K562 (cell line): Measurements from ENCODE around the gene COPS6. TPM values are rescaled to one million over a fixed set of nuclear protein-coding genes. Genes with fewer than 3 reads are reported as not detected.

Experiments
- ATAC-seq: fragments of 200-7000 bp; cut with Tn5 transposase; 3 replicates; pipeline ENCODE4 v1.9.1; 2020; ENCODE audit warnings: moderate library complexity
- BruUV-seq: library from RNA; stranded (reverse); fragments of 400-500 nt; replicated peaks from 2 replicates; lab custom pipeline; 2021; lab: Mats Ljungman, UMichigan
- CTCF ChIA-PET: fragments of 300-600 bp; formaldehyde crosslinking; extraction: SDS; loops from one replicate; lab custom pipeline; 2021; ENCODE audit warnings: low intra/inter-chr PET ratio; lab: Yijun Ruan, JAX
- POLR2A ChIA-PET: fragments of 300-600, 350-650 bp; sonication (Branson Sonifier 250); formaldehyde crosslinking; extraction: SDS; loops from one replicate; lab custom pipeline; 2021; ENCODE audit warnings: antibody characterized with exemption, inconsistent platforms; lab: Yijun Ruan, JAX
- DNase-seq, 4 experiments: peaks; one replicate each; pipeline versions ENCODE4 v3.0.0 to v3.0.0-alpha.2; 2011 to 2018; ENCODE audit warnings: low spot score in 3 of 4, mixed read lengths in 3 of 4; ENCODE audit errors: extremely low read depth in 1 of 4
- FAIRE-seq: peaks from 2 replicates; lab custom pipeline; 2011; peaks lifted over from hg19 to GRCh38; lab: Jason Lieb, UNC
- H2AFZ ChIP-seq: 2 replicates; pipeline ENCODE4 v1.6.0; 2011; ENCODE audit warnings: low read depth, low read length, control low read depth, inconsistent platforms
- H3K27ac ChIP-seq: fragments of 200-600 bp; 3 replicates; pipeline ENCODE4 v1.8.0; 2011; ENCODE audit warnings: low read depth, mild to moderate bottlenecking, control low read depth, inconsistent platforms, low read length, moderate library complexity, mixed read lengths; ENCODE audit errors: extremely low read depth
- H3K27me3 ChIP-seq, 2 experiments: fragments of 300-600 bp in 1 of 2; 2 replicates in 1 of 2; 3 replicates in 1 of 2; pipeline versions ENCODE4 v1.6.0 to v1.8.0; 2011; ENCODE audit warnings: inconsistent platforms in 2 of 2, low read length in 2 of 2, mild to moderate bottlenecking in 1 of 2, mixed read lengths in 1 of 2, moderate library complexity in 1 of 2; ENCODE audit not compliant: control insufficient read depth in 2 of 2, insufficient read depth in 2 of 2
- H3K36me3 ChIP-seq: fragments of 300-600 bp; 3 replicates; pipeline ENCODE4 v1.8.0; 2011; ENCODE audit warnings: mild to moderate bottlenecking, low read length, inconsistent platforms; ENCODE audit not compliant: control insufficient read depth, insufficient read depth
- H3K4me1 ChIP-seq, 2 experiments: fragments of 200-600 bp in 1 of 2; replicated peaks in 1 of 2; 2 replicates in 1 of 2; 3 replicates in 1 of 2; pipeline versions ENCODE4 v1.5.1 to v1.8.0; 2011; ENCODE audit warnings: inconsistent platforms in 2 of 2, low read length in 2 of 2, mild to moderate bottlenecking in 1 of 2, mixed read lengths in 1 of 2, moderate library complexity in 1 of 2; ENCODE audit not compliant: control insufficient read depth in 2 of 2, insufficient read depth in 2 of 2
- H3K4me2 ChIP-seq: 2 replicates; pipeline ENCODE4 v1.6.1; 2011; ENCODE audit warnings: low read length, control low read depth, inconsistent platforms, mixed read lengths; ENCODE audit not compliant: insufficient read depth
- H3K4me3 ChIP-seq: fragments of 200-600 bp; sonication (generic), shearing (Covaris generic); 2 replicates; pipeline ENCODE4 v1.5.1; 2016; ENCODE audit warnings: control low read depth, inconsistent platforms
- H3K79me2 ChIP-seq: fragments of 200-600 bp; 3 replicates; pipeline ENCODE4 v1.8.0; 2011; ENCODE audit warnings: low read length, inconsistent platforms; ENCODE audit not compliant: control insufficient read depth, insufficient read depth
- H3K9ac ChIP-seq, 2 experiments: 2 replicates each; pipeline versions ENCODE4 v1.6.0 to v1.6.1; 2011; ENCODE audit warnings: low read depth in 2 of 2, low read length in 2 of 2, control low read depth in 1 of 2, inconsistent platforms in 1 of 2, mild to moderate bottlenecking in 1 of 2, mixed read lengths in 1 of 2; ENCODE audit not compliant: insufficient read depth in 1 of 2
- H3K9me1 ChIP-seq: one replicate; pipeline ENCODE4 v1.6.0; 2011; ENCODE audit warnings: inconsistent platforms, mild to moderate bottlenecking, low read length, moderate library complexity; ENCODE audit not compliant: control insufficient read depth, insufficient read depth
- H3K9me3 ChIP-seq: replicated peaks from 2 replicates; pipeline ENCODE4 v1.5.1; 2011; ENCODE audit warnings: low read depth, low read length, inconsistent platforms; ENCODE audit not compliant: control insufficient read depth, insufficient read depth
- H4K20me1 ChIP-seq: replicated peaks from 2 replicates; pipeline ENCODE4 v1.6.1; 2011; ENCODE audit warnings: low read length, inconsistent platforms, mixed read lengths; ENCODE audit not compliant: control insufficient read depth, insufficient read depth
- CREM ChIP-seq: IDR thresholded peaks from 2 replicates; pipeline ENCODE4 v1.6.1; 2014; ENCODE audit warnings: antibody characterized with exemption, low read depth
- POLR2A ChIP-seq: fragments of 450-650 bp; conservative IDR thresholded peaks from 2 replicates; pipeline ENCODE4 v1.6.1; 2016
- PTTG1 ChIP-seq: fragments of 450-650 bp; IDR thresholded peaks from 2 replicates; pipeline ENCODE4 v1.6.1; 2016; ENCODE audit warnings: low read depth, mild to moderate bottlenecking, missing genetic modification characterization, missing compliant biosample characterization
- RBFOX2 ChIP-seq: fragments of 200-400 bp; formaldehyde crosslinking; IDR thresholded peaks from 2 replicates; pipeline ENCODE4 v1.6.1; 2017; ENCODE audit warnings: low read depth, mild to moderate bottlenecking, low read length, moderate library complexity
- SREBF2 ChIP-seq: sonication (generic); formaldehyde crosslinking; IDR thresholded peaks from 2 replicates; pipeline ENCODE4 v1.4.0; 2020; ENCODE audit warnings: mild to moderate bottlenecking, missing genetic modification reagents
- SUPT5H ChIP-seq: fragments of 450-650 bp; IDR thresholded peaks from 2 replicates; pipeline ENCODE4 v1.6.1; 2016
- THRA ChIP-seq: fragments of 450-650 bp; IDR thresholded peaks from 2 replicates; pipeline ENCODE4 v1.6.1; 2017; ENCODE audit warnings: mild to moderate bottlenecking, moderate library complexity
- ZBTB33 ChIP-seq: sonication (generic); formaldehyde crosslinking; IDR thresholded peaks from 2 replicates; pipeline ENCODE4 v1.8.1; 2023; ENCODE audit warnings: mild to moderate bottlenecking, missing genetic modification reagents
- WGBS: fragments of 100-300 bp; shearing (Covaris generic); methylation state at CpG from one replicate; pipeline ENCODE4 v1.1.6; 2016; ENCODE audit warnings: low coverage, mixed read lengths; ENCODE audit not compliant: insufficient coverage; ENCODE audit errors: missing lambda C conversion rate; 5-methylcytosine and 5-hydroxymethylcytosine counted together
- in situ Hi-C: fragments of 300-500 bp; cut with MboI; formaldehyde crosslinking; loops from 4 replicates; pipeline ENCODE4 v1.15.0; 2018; ENCODE audit warnings: inconsistent platforms, mixed read lengths
- intact Hi-C: fragments of 100-400 bp; cut with micrococcal nuclease; formaldehyde crosslinking; loops from 2 replicates; pipeline ENCODE4 v1.14.2; 2022
- polyA plus RNA-seq, 8 experiments: library from polyadenylated mRNA; depleted of rRNA in 4 of 8; stranded (reverse) in 5 of 8; unstranded in 3 of 8; fragments of >200 nt; fragmentation: Nextera tagmentation in 2 of 8; fragmentation: Illumina TruSeq in 1 of 8; extraction: Ambion mirVana in 2 of 8; extraction: Trizol in 1 of 8; gene quantifications; 2 replicates each; pipeline versions ENCODE4 v1.2.1 to v1.2.3, GENCODE V29; 2011 to 2014; ENCODE audit warnings: inconsistent platforms in 1 of 8, missing spikeins in 1 of 8
- total RNA-seq, 7 experiments: library from RNA; depleted of rRNA in 6 of 7; stranded (reverse); fragments of >200 nt in 6 of 7; fragmentation: Illumina TruSeq in 2 of 7; extraction: Trizol in 2 of 7; gene quantifications; 2 replicates each; pipeline versions ENCODE4 v1.2.1 to v1.2.3, GENCODE V29; 2011 to 2021; ENCODE audit warnings: low replicate concordance in 1 of 7

Gene COPS6
- total and polyA plus RNA-seq, 9 of the 15 experiments (the other 6 are each of a cell fraction or from before 2014, with no cell fraction given) = 63.0 to 331 (median 168) TPM

DNA sequence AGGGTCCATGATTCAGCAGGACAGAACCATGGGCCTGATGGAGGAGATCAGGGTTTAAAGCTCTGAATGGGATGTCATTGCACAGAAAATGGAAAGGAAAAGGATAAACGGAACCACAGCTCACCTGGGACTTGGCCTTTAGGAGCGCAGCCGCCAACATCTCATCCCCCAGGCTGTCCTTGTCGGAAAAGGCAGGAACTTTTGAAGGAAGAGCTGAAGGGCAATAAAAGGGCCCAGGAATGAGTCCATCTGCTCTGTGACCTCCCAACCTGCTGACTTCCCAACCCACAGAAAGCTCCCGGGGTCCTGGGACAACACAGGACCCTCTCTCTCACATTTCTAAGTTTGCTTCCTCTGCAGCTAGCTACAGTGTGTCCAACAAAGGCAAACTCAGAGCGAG, 13.4 kb upstream of the COPS6 start:
- WGBS = 95% methylated on average over 6 of the region's 6 CpGs
- Histone ChIP-seq H3K27ac (no peak overlapping the region), H3K9me3 (peaks cover 49% of the 10 kb centered on the region), H3K36me3 (peaks cover 96% of the 10 kb centered on the region)
- POLR2A ChIA-PET = interaction anchor here (0.6 to 5.3 kb wide), 5 partner anchors 8 to 60 kb away, joined by 3 to 32 read pairs (median 6); partner anchors contain the start of gene ZKSCAN1
- BruUV-seq = no TSS peak
- FAIRE-seq = no peak
- TF ChIP-seq SUPT5H (peak; percentile 24; the same call in 1 of the 2 replicates), SREBF2 (CRISPR knock-in tag) (no peak), CREM (no peak), RBFOX2 (0 out of 2 replicates have a peak, but pooled peaks have one; percentile 21), POLR2A (0 out of 2 replicates have a peak, but pooled peaks have one; percentile 18), PTTG1 (tag) (no peak)
- TF ChIP-seq, all 486 proteins: peak for 3
- CTCF ChIA-PET = no interaction called here
- no peak overlapping the region for H3K9ac ChIP-seq
- in situ Hi-C loops (no loop called here), intact Hi-C loops (no loop called here)
- no peak overlapping the region for H3K4me3 ChIP-seq
- H3K4me2 ChIP-seq = no peak overlapping the region
- no peaks in the 10 kb centered on the region for H4K20me1 ChIP-seq
- ATAC-seq (no peak), DNase-seq (no peak)
- no peak overlapping the region for H2AFZ ChIP-seq
- H3K27me3 ChIP-seq = no peaks in the 10 kb centered on the region
- H3K4me1 ChIP-seq = peaks cover 2 to 4% of the 10 kb centered on the region in 2 experiments; a peak in 3 of 5 replicates
- peaks cover 38% of the 10 kb centered on the region for H3K79me2 ChIP-seq
- H3K9me1 ChIP-seq = peaks cover 4% of the 10 kb centered on the region

- intact Hi-C loops (no loop called here), in situ Hi-C loops (no loop called here)
- no TSS peak for BruUV-seq
- Histone ChIP-seq H3K27me3 (no peaks in the 10 kb centered on the region), H2AFZ (no peak overlapping the region), H3K9ac (no peak overlapping the region), H3K4me3 (no peak overlapping the region), H3K4me2 (no peak overlapping the region), H3K27ac (no peak overlapping the region), H4K20me1 (no peaks in the 10 kb centered on the region), H3K9me3 (peaks cover 32% of the 10 kb centered on the region), H3K36me3 (peaks cover 79% of the 10 kb centered on the region), H3K9me1 (peaks cover 4% of the 10 kb centered on the region), H3K4me1 (peaks cover 2 to 16% of the 10 kb centered on the region in 2 experiments; a peak in 3 of 5 replicates), H3K79me2 (peaks cover 50% of the 10 kb centered on the region)
- no peak for FAIRE-seq
- 100% methylated on average over 4 of the region's 4 CpGs for WGBS
- ChIA-PET CTCF (no interaction called here), POLR2A (interaction anchor here (1.3 kb wide), 1 partner anchor 10 kb away, joined by 3 read pairs; no protein-coding TSS in a partner anchor)
- ATAC-seq = no peak
- no peak for TF ChIP-seq THRA
- 0 out of 2 replicates have a peak, but pooled peaks have one; percentile 22 for TF ChIP-seq ZBTB33 (CRISPR knock-in tag)
- no peak for DNase-seq
Observed at GRCh38 chr7:100077205-100077604, 11.6 kb upstream of the COPS6 start.
